ENCODE results near the gene PDE1C. TPM values are rescaled to one million over a fixed set of nuclear protein-coding genes. Genes with fewer than 3 reads are reported as not detected.

PDE1C gene
- total RNA-seq, 3 donors from 2014 or later (not counting 1 experiment from before 2014, with no cell fraction given) = not detected

GRCh38 chr7:32025381-32026082, 44.7 kb downstream of the PDE1C start:
- no peak for DNase-seq
- no peak for TF ChIP-seq CTCF (IDR thresholded peaks at IDR 0.05)

GRCh38 chr7:32023376-32023775, 46.8 kb downstream of the PDE1C start:
- Mint-ChIP-seq H3K27me3 (ENCODE audit: low read depth in 2 of 2) (peaks cover 0 to 2% of the 10 kb centered on the region in 2 donors), H3K4me1 (no peaks in the 10 kb centered on the region), H3K9me3 (no peaks in the 10 kb centered on the region), H3K27ac (no peak overlapping the region), H3K36me3 (no peaks in the 10 kb centered on the region), H3K4me3 (no peak overlapping the region)
- Histone ChIP-seq H3K4me1 (ENCODE audit: control insufficient read depth, insufficient read depth, low read length) (no peaks in the 10 kb centered on the region), H3K27ac (ENCODE audit: low read length) (no peak overlapping the region), H3K4me3 (ENCODE audit: low read length) (no peak overlapping the region), H3K9me3 (ENCODE audit: control insufficient read depth, insufficient read depth, low read length) (peaks cover 5% of the 10 kb centered on the region), H3K27me3 (ENCODE audit: control insufficient read depth, insufficient read depth, low read length) (no peaks in the 10 kb centered on the region), H3K36me3 (ENCODE audit: control insufficient read depth, insufficient read depth, low read length) (no peaks in the 10 kb centered on the region)
- WGBS (ENCODE audit: insufficient coverage) = 95% methylated on average over 5 of the region's 6 CpGs
- TF ChIP-seq CTCF (IDR thresholded peaks at IDR 0.05) = no peak
- no peak for DNase-seq
- no peak for ATAC-seq
- intact Hi-C loops (cut with micrococcal nuclease) = no loop called here

More at GRCh38 chr7:32025381-32026082, 44.7 kb downstream of the PDE1C start:
- intact Hi-C loops (cut with micrococcal nuclease) = no loop called here
- WGBS (ENCODE audit: insufficient coverage) = 89% methylated on average over 6 of the region's 6 CpGs
- H3K4me3 ChIP-seq (ENCODE audit: low read length) = no peak overlapping the region
- peaks cover 5% of the 10 kb centered on the region for H3K9me3 ChIP-seq (ENCODE audit: control insufficient read depth, insufficient read depth, low read length)
- no peaks in the 10 kb centered on the region for H3K9me3 Mint-ChIP-seq
- no peaks in the 10 kb centered on the region for H3K4me1 ChIP-seq (ENCODE audit: control insufficient read depth, insufficient read depth, low read length)
- H3K27me3 Mint-ChIP-seq (ENCODE audit: low read depth in 2 of 2) = peaks cover 0 to 2% of the 10 kb centered on the region in 2 donors
- no peak overlapping the region for H3K27ac Mint-ChIP-seq
- no peaks in the 10 kb centered on the region for H3K36me3 ChIP-seq (ENCODE audit: control insufficient read depth, insufficient read depth, low read length)
- ATAC-seq = no peak
- no peaks in the 10 kb centered on the region for H3K4me1 Mint-ChIP-seq
- H3K4me3 Mint-ChIP-seq = no peak overlapping the region
- no peaks in the 10 kb centered on the region for H3K27me3 ChIP-seq (ENCODE audit: control insufficient read depth, insufficient read depth, low read length)
- no peaks in the 10 kb centered on the region for H3K36me3 Mint-ChIP-seq
- H3K27ac ChIP-seq (ENCODE audit: low read length) = no peak overlapping the region

- H3K27me3 ChIP-seq (ENCODE audit: control insufficient read depth, insufficient read depth, low read length) = no peaks in the 10 kb centered on the region
- no peaks in the 10 kb centered on the region for H3K36me3 ChIP-seq (ENCODE audit: control insufficient read depth, insufficient read depth, low read length)
- H3K27ac ChIP-seq (ENCODE audit: low read length) = no peak overlapping the region
- no peaks in the 10 kb centered on the region for H3K4me1 ChIP-seq (ENCODE audit: control insufficient read depth, insufficient read depth, low read length)
- DNase-seq = no peak
- no peak for ATAC-seq
- WGBS (ENCODE audit: insufficient coverage) = 86% methylated on average over 4 of the region's 4 CpGs
- intact Hi-C loops (cut with micrococcal nuclease) = no loop called here
- no peak for TF ChIP-seq CTCF (IDR thresholded peaks at IDR 0.05)
- peaks cover 5% of the 10 kb centered on the region for H3K9me3 ChIP-seq (ENCODE audit: control insufficient read depth, insufficient read depth, low read length)
- no peaks in the 10 kb centered on the region for H3K9me3 Mint-ChIP-seq
- no peak overlapping the region for H3K27ac Mint-ChIP-seq
- H3K36me3 Mint-ChIP-seq = no peaks in the 10 kb centered on the region
- H3K4me3 Mint-ChIP-seq = no peak overlapping the region
- H3K27me3 Mint-ChIP-seq (ENCODE audit: low read depth in 2 of 2) = peaks cover 0 to 2% of the 10 kb centered on the region in 2 donors
- H3K4me3 ChIP-seq (ENCODE audit: low read length) = no peak overlapping the region
- no peaks in the 10 kb centered on the region for H3K4me1 Mint-ChIP-seq
Measured at GRCh38 chr7:32022966-32023365, 47.2 kb downstream of the PDE1C start.

Data from natural killer cell (primary cell).